Measurements from ENCODE around the gene UNC79. TPM values are rescaled to one million over a fixed set of nuclear protein-coding genes. Genes with fewer than 3 reads are reported as not detected.

Gene UNC79
- total and polyA plus RNA-seq, 3 donors from 2014 or later: 4.3 to 10.7 (median 5.5) TPM

DNA sequence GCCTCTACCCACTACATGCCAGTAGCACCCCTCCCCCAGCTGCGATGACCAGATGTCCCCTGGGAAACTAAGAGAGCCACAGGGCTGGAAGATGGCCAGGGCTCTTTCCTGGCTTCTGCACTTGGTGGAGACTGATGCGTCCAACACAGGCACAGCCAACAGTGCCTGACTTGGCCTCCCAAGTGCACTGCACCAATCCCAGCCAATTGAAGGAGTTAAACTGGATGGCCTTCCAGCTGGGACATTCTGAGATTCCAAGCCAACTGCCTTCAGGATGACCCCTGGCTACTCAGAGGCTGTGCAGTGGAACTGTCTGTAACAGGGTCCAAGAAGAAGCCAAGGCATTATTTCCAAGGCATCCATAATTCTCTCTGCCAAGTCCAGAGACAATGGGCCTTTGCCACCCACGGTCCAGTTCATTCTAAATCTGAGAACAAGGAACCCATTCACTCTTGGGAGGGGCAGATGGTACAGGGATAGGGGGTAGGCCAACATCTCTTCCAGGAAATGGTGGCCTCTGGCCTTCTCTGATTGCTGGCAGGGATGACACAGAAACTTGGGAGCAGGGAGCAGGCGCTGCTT is 322.3 kb downstream of the UNC79 start:
- TF ChIP-seq, protein P1, sequence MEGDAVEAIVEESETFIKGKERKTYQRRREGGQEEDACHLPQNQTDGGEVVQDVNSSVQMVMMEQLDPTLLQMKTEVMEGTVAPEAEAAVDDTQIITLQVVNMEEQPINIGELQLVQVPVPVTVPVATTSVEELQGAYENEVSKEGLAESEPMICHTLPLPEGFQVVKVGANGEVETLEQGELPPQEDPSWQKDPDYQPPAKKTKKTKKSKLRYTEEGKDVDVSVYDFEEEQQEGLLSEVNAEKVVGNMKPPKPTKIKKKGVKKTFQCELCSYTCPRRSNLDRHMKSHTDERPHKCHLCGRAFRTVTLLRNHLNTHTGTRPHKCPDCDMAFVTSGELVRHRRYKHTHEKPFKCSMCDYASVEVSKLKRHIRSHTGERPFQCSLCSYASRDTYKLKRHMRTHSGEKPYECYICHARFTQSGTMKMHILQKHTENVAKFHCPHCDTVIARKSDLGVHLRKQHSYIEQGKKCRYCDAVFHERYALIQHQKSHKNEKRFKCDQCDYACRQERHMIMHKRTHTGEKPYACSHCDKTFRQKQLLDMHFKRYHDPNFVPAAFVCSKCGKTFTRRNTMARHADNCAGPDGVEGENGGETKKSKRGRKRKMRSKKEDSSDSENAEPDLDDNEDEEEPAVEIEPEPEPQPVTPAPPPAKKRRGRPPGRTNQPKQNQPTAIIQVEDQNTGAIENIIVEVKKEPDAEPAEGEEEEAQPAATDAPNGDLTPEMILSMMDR (IDR thresholded peaks at IDR 0.05): no peak
- no peak for TF ChIP-seq POLR2A (IDR thresholded peaks at IDR 0.05)
- intact Hi-C loops (cut with DNase I; ENCODE audit: low total_unique reads): no loop called here
- Histone ChIP-seq H3K27ac (no peak overlapping the region), H3K36me3 (ENCODE audit: low read depth, missing control alignments) (no peaks in the 10 kb centered on the region), H3K4me3 (no peak overlapping the region), H3K4me1 (no peaks in the 10 kb centered on the region), H3K9me3 (no peaks in the 10 kb centered on the region), H3K27me3 (no peaks in the 10 kb centered on the region)
- WGBS, 2 donors: 49 to 55% methylated on average over 3 to 4 of the region's 4 CpGs
- DNase-seq: no peak

DNA sequence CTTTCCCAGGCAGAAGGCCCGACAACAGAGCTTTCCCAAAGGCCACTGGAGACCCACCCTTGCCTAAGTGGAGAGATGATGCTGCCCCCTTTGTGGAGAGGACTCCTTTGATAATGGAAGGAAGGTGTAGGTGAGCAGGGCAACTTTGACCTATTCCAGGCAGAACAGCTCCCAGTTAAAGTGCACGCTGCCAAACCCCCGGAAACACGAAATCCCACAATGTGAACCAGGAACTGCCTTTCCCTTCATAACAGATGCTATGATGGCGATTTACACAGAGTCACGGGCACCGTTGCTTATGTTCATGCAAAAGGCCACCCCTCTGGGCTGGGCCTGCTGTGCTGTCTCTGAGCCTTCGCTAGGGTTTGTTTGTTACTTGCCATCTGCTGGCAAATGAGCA is 322.9 kb downstream of the UNC79 start:
- Histone ChIP-seq H3K27ac (no peak overlapping the region), H3K4me1 (no peaks in the 10 kb centered on the region)
- WGBS, 2 donors: 94 to 97% methylated on average over 8 of the region's 8 CpGs

DNA sequence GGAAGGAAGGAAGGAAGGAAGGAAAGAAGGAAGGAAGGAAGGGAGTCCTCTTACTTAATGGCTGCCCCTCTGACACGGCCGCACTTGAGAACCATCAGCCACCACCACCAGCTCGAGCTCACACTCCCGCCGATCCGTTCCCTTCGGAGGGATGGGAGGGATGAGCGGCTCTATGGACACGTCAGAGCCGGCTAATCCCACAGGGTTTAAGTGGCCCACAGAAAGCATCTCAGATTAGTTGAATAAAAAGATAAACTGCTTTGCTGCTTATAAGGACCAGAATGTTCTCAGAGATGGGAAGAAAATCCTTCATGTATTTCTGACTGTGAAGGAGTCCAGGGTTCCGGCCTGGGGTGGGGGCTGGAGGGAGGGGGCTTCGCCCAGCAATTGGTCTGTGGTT is 326.5 kb downstream of the UNC79 start:
- no peak for DNase-seq
- Histone ChIP-seq H3K4me3 (no peak overlapping the region), H3K36me3 (ENCODE audit: low read depth, missing control alignments) (no peaks in the 10 kb centered on the region), H3K9me3 (no peaks in the 10 kb centered on the region), H3K27ac (no peak overlapping the region), H3K4me1 (peaks cover 5% of the 10 kb centered on the region), H3K27me3 (no peaks in the 10 kb centered on the region)
- intact Hi-C loops (cut with DNase I; ENCODE audit: low total_unique reads): no loop called here
- WGBS, 2 donors: 88 to 89% methylated on average over 12 of the region's 12 CpGs
- no peak for TF ChIP-seq POLR2A (IDR thresholded peaks at IDR 0.05)
- TF ChIP-seq, protein P1 (IDR thresholded peaks at IDR 0.05): no peak

More for the DNA sequence above, 322.9 kb downstream of the UNC79 start:
- DNase-seq: no peak
- Histone ChIP-seq H3K27me3 (no peaks in the 10 kb centered on the region), H3K4me3 (no peak overlapping the region), H3K36me3 (ENCODE audit: low read depth, missing control alignments) (no peaks in the 10 kb centered on the region), H3K9me3 (no peaks in the 10 kb centered on the region)
- no peak for TF ChIP-seq POLR2A (IDR thresholded peaks at IDR 0.05)
- TF ChIP-seq, protein P1 (IDR thresholded peaks at IDR 0.05): no peak
- intact Hi-C loops (cut with DNase I; ENCODE audit: low total_unique reads): no loop called here

Small RNAs within 50 kb of the gene (small RNA-seq; reads per million reads assigned to genes)
- gene RF00019 (0 reads per million in 2 donors), gene RF02271 (0 reads per million in 2 donors), gene RNU6-1258P (0 reads per million in 2 donors)

Other genes starting within 250 kb of the UNC79 start
- 10 to 100 TPM; 22.4 to 25.5 TPM for gene MOAP1, start 246.0 kb upstream of the UNC79 start, total RNA-seq
- gene MOAP1, start 246.0 kb upstream of the UNC79 start, polyA plus RNA-seq (ENCODE audit: insufficient read depth, low read depth, low replicate concordance): 22.6 TPM
- gene LYSET, start 245.6 kb upstream of the UNC79 start, total RNA-seq: 10 to 100 TPM; 11.9 to 15.2 TPM
- gene LYSET, start 245.6 kb upstream of the UNC79 start, polyA plus RNA-seq (ENCODE audit: insufficient read depth, low read depth, low replicate concordance): 11.1 TPM
- 10 to 100 TPM in 1 of 2 donors, 1 to 10 TPM in 1; 7.8 to 10.2 TPM for gene GON7, start 223.9 kb upstream of the UNC79 start, total RNA-seq
- 14.9 TPM for gene GON7, start 223.9 kb upstream of the UNC79 start, polyA plus RNA-seq (ENCODE audit: insufficient read depth, low read depth, low replicate concordance)
- 10 to 100 TPM; 35.5 to 36.1 TPM for gene UBR7, start 223.7 kb upstream of the UNC79 start, total RNA-seq
- 50.5 TPM for gene UBR7, start 223.7 kb upstream of the UNC79 start, polyA plus RNA-seq (ENCODE audit: insufficient read depth, low read depth, low replicate concordance)
- 10 to 100 TPM; 26.1 to 27.8 TPM for gene BTBD7, start 97.9 kb upstream of the UNC79 start, total RNA-seq
- 16.9 TPM for gene BTBD7, start 97.9 kb upstream of the UNC79 start, polyA plus RNA-seq (ENCODE audit: insufficient read depth, low read depth, low replicate concordance)
- 10 to 100 TPM; 19.9 to 39.1 TPM for gene COX8C, start 83.8 kb upstream of the UNC79 start, total RNA-seq
- 65.3 TPM for gene COX8C, start 83.8 kb upstream of the UNC79 start, polyA plus RNA-seq (ENCODE audit: insufficient read depth, low read depth, low replicate concordance)

Data from testis (tissue), 3 donors.